HepG2 (cell line): ENCODE results near the gene FHL3.

Experiments used
- CBX2 ChIP-seq, 2 experiments: fragments of 200-600 bp in 1 of 2; sonication (generic); formaldehyde crosslinking in 1 of 2; IDR thresholded peaks; 2 replicates each; pipeline versions ENCODE4 v1.7.0 to v1.8.1; 2018 to 2022; ENCODE audit warnings: low read depth in 2 of 2, low read length in 1 of 2, mild to moderate bottlenecking in 1 of 2, missing genetic modification reagents in 1 of 2
- CHD4 ChIP-seq: fragments of 200-600 bp; sonication (generic); IDR thresholded peaks from 2 replicates; pipeline ENCODE4 v1.7.0; 2017; ENCODE audit warnings: mild to moderate bottlenecking, low read length, borderline replicate concordance
- EZH2 ChIP-seq: conservative IDR thresholded peaks from 2 replicates; pipeline ENCODE4 v1.6.1; 2012; ENCODE audit warnings: mild to moderate bottlenecking, low read depth, low read length, moderate library complexity
- MIXL1 ChIP-seq: IDR thresholded peaks from 2 replicates; pipeline ENCODE4 v1.6.1; 2016
- PLRG1 ChIP-seq: fragments of 450-650 bp; conservative IDR thresholded peaks from 2 replicates; pipeline ENCODE4 v1.6.1; 2016
- POLR2A ChIP-seq, 2 experiments: IDR thresholded peaks; 2 replicates each; pipeline ENCODE4 v1.6.1; 2011; ENCODE audit warnings: low read depth in 2 of 2, low read length in 2 of 2, mild to moderate bottlenecking in 1 of 2, moderate library complexity in 1 of 2; ENCODE audit not compliant: insufficient read depth in 1 of 2
- RAD21 ChIP-seq: fragments of 450-650 bp; formaldehyde crosslinking; IDR thresholded peaks from 2 replicates; pipeline ENCODE4 v1.5.0; 2020; ENCODE audit warnings: mild to moderate bottlenecking
- TF ChIP-seq, protein P1 (sequence below): sonication (generic); formaldehyde crosslinking; conservative IDR thresholded peaks from 2 replicates; pipeline ENCODE4 v1.8.0; 2022; ENCODE audit warnings: mild to moderate bottlenecking, moderate library complexity, missing genetic modification reagents
- TF ChIP-seq, protein P2 (sequence below): sonication (generic); formaldehyde crosslinking; IDR thresholded peaks from 2 replicates; pipeline ENCODE4 v1.4.0; 2020; ENCODE audit warnings: missing genetic modification reagents, borderline replicate concordance
- TF ChIP-seq, protein P3 (sequence below): IDR thresholded peaks from 2 replicates; pipeline ENCODE4 v1.6.1; 2012; ENCODE audit warnings: low read depth, low read length, improper control_type of control experiment

GRCh38 chr1:38018864-38019343, 13.6 kb upstream of the FHL3 start:
- TF ChIP-seq PLRG1 (no peak), MIXL1 (CRISPR knock-in tag) (no peak), RAD21 (no peak), EZH2 (no peak), CBX2 (IDR thresholded peaks at IDR 0.05; ENCODE audit: low read depth, low read length) (no peak), CBX2 (CRISPR knock-in tag; IDR thresholded peaks at IDR 0.05; ENCODE audit: low read depth) (no peak), CHD4 (no peak), POLR2A (IDR thresholded peaks at IDR 0.05; ENCODE audit: insufficient read depth in 1 of 2, low read depth in 2 of 2, low read length in 2 of 2) (no peak)
- TF ChIP-seq, protein P1, sequence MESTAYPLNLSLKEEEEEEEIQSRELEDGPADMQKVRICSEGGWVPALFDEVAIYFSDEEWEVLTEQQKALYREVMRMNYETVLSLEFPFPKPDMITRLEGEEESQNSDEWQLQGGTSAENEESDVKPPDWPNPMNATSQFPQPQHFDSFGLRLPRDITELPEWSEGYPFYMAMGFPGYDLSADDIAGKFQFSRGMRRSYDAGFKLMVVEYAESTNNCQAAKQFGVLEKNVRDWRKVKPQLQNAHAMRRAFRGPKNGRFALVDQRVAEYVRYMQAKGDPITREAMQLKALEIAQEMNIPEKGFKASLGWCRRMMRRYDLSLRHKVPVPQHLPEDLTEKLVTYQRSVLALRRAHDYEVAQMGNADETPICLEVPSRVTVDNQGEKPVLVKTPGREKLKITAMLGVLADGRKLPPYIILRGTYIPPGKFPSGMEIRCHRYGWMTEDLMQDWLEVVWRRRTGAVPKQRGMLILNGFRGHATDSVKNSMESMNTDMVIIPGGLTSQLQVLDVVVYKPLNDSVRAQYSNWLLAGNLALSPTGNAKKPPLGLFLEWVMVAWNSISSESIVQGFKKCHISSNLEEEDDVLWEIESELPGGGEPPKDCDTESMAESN: no peak
- TF ChIP-seq, protein P2, sequence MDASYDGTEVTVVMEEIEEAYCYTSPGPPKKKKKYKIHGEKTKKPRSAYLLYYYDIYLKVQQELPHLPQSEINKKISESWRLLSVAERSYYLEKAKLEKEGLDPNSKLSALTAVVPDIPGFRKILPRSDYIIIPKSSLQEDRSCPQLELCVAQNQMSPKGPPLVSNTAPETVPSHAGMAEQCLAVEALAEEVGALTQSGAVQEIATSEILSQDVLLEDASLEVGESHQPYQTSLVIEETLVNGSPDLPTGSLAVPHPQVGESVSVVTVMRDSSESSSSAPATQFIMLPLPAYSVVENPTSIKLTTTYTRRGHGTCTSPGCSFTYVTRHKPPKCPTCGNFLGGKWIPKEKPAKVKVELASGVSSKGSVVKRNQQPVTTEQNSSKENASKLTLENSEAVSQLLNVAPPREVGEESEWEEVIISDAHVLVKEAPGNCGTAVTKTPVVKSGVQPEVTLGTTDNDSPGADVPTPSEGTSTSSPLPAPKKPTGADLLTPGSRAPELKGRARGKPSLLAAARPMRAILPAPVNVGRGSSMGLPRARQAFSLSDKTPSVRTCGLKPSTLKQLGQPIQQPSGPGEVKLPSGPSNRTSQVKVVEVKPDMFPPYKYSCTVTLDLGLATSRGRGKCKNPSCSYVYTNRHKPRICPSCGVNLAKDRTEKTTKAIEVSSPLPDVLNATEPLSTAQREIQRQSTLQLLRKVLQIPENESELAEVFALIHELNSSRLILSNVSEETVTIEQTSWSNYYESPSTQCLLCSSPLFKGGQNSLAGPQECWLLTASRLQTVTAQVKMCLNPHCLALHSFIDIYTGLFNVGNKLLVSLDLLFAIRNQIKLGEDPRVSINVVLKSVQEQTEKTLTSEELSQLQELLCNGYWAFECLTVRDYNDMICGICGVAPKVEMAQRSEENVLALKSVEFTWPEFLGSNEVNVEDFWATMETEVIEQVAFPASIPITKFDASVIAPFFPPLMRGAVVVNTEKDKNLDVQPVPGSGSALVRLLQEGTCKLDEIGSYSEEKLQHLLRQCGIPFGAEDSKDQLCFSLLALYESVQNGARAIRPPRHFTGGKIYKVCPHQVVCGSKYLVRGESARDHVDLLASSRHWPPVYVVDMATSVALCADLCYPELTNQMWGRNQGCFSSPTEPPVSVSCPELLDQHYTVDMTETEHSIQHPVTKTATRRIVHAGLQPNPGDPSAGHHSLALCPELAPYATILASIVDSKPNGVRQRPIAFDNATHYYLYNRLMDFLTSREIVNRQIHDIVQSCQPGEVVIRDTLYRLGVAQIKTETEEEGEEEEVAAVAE: no peak
- TF ChIP-seq, protein P3, sequence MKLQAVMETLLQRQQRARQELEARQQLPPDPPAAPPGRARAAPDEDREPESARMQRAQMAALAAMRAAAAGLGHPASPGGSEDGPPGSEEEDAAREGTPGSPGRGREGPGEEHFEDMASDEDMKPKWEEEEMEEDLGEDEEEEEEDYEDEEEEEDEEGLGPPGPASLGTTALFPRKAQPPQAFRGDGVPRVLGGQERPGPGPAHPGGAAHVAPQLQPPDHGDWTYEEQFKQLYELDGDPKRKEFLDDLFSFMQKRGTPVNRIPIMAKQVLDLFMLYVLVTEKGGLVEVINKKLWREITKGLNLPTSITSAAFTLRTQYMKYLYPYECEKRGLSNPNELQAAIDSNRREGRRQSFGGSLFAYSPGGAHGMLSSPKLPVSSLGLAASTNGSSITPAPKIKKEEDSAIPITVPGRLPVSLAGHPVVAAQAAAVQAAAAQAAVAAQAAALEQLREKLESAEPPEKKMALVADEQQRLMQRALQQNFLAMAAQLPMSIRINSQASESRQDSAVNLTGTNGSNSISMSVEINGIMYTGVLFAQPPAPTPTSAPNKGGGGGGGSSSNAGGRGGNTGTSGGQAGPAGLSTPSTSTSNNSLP: no peak
